CD14-positive monocyte (primary cell): ENCODE measurements around the gene PAQR7. TPM values are rescaled to one million over a fixed set of nuclear protein-coding genes. Genes with fewer than 3 reads are reported as not detected.

Source experiments
- DNase-seq, 3 donors: peaks; one replicate each; pipeline ENCODE4 v3.0.0-alpha.2; 2011 to 2022
- H2AFZ ChIP-seq: 2 replicates; pipeline ENCODE4 v1.6.0; 2012; ENCODE audit warnings: mild to moderate bottlenecking, low read depth, low read length, inconsistent platforms; ENCODE audit not compliant: insufficient read depth, poor library complexity, severe bottlenecking
- H3K27ac ChIP-seq, 2 donors: 1 replicate in 1 of 2; 2 replicates in 1 of 2; pipeline ENCODE4 v1.5.1; 2012 to 2013; ENCODE audit warnings: low read length in 2 of 2, control low read depth in 1 of 2, inconsistent platforms in 1 of 2, low read depth in 1 of 2, mild to moderate bottlenecking in 1 of 2
- H3K27me3 ChIP-seq, 2 donors: one replicate each; pipeline versions ENCODE4 v1.6.0 to v1.6.1; 2011 to 2013; ENCODE audit warnings: low read length in 2 of 2; ENCODE audit not compliant: control insufficient read depth in 2 of 2, insufficient read depth in 2 of 2
- H3K36me3 ChIP-seq, 2 donors: replicated peaks in 1 of 2; 1 replicate in 1 of 2; 2 replicates in 1 of 2; pipeline versions ENCODE4 v1.5.1 to v1.6.1; 2012 to 2013; ENCODE audit warnings: low read length in 2 of 2, control low read depth in 1 of 2, inconsistent platforms in 1 of 2, mild to moderate bottlenecking in 1 of 2; ENCODE audit not compliant: insufficient read depth in 2 of 2, control insufficient read depth in 1 of 2
- H3K4me1 ChIP-seq, 2 donors: 1 replicate in 1 of 2; 2 replicates in 1 of 2; pipeline versions ENCODE4 v1.5.1 to v1.6.1; 2012 to 2013; ENCODE audit warnings: low read length in 2 of 2, control low read depth in 1 of 2, inconsistent platforms in 1 of 2, mild to moderate bottlenecking in 1 of 2, moderate library complexity in 1 of 2; ENCODE audit not compliant: insufficient read depth in 2 of 2, control insufficient read depth in 1 of 2
- H3K4me2 ChIP-seq: replicated peaks from 2 replicates; pipeline ENCODE3; 2012; ENCODE audit warnings: low read length, moderate library complexity, mild to moderate bottlenecking; ENCODE audit not compliant: poor library complexity, severe bottlenecking; ENCODE audit errors: extremely low read depth
- H3K4me3 ChIP-seq, 3 experiments: fragments of 200-600 bp in 1 of 3; sonication (generic) in 1 of 3; replicated peaks in 1 of 3; 1 replicate in 2 of 3; 2 replicates in 1 of 3; pipeline ENCODE4 v1.5.1; 2011 to 2013; ENCODE audit warnings: low read length in 3 of 3, mild to moderate bottlenecking in 3 of 3, control low read depth in 2 of 3, low read depth in 2 of 3, inconsistent platforms in 1 of 3, moderate library complexity in 1 of 3
- H3K79me2 ChIP-seq: 2 replicates; pipeline ENCODE4 v1.6.0; 2012; ENCODE audit warnings: mild to moderate bottlenecking, control low read depth, inconsistent platforms, low read length, moderate library complexity; ENCODE audit not compliant: insufficient read depth
- H3K9ac ChIP-seq: 2 replicates; pipeline ENCODE4 v1.6.0; 2017; ENCODE audit warnings: low read length, mild to moderate bottlenecking; ENCODE audit not compliant: insufficient read depth, poor library complexity, severe bottlenecking
- H3K9me3 ChIP-seq, 2 donors: replicated peaks in 1 of 2; 1 replicate in 1 of 2; 2 replicates in 1 of 2; pipeline versions ENCODE4 v1.5.1 to v1.6.1; 2012 to 2013; ENCODE audit warnings: low read length in 2 of 2, control low read depth in 1 of 2; ENCODE audit not compliant: control insufficient read depth in 1 of 2, insufficient read depth in 1 of 2
- H4K20me1 ChIP-seq: 2 replicates; pipeline ENCODE4 v1.6.0; 2012; ENCODE audit warnings: mild to moderate bottlenecking, low read length, control low read depth, moderate library complexity; ENCODE audit not compliant: insufficient read depth
- H3K27ac Mint-ChIP-seq, 7 donors: one replicate each; pipeline ENCODE4 v1.8.0; 2020; ENCODE audit warnings: mild to moderate bottlenecking in 7 of 7, mixed read lengths in 7 of 7, moderate library complexity in 6 of 7, inconsistent platforms in 2 of 7
- H3K27me3 Mint-ChIP-seq, 3 donors: one replicate each; pipeline ENCODE4 v1.8.0; 2021 to 2022; ENCODE audit warnings: low read depth in 3 of 3, mild to moderate bottlenecking in 3 of 3, mixed read lengths in 3 of 3, moderate library complexity in 3 of 3, inconsistent platforms in 1 of 3
- H3K36me3 Mint-ChIP-seq, 2 donors: one replicate each; pipeline ENCODE4 v1.8.0; 2020; ENCODE audit warnings: mixed read lengths in 2 of 2, inconsistent platforms in 1 of 2, mild to moderate bottlenecking in 1 of 2
- H3K4me1 Mint-ChIP-seq: one replicate; pipeline ENCODE4 v1.8.0; 2020; ENCODE audit warnings: mild to moderate bottlenecking, mixed read lengths
- H3K4me3 Mint-ChIP-seq, 2 donors: one replicate each; pipeline ENCODE4 v1.8.0; 2020; ENCODE audit warnings: mild to moderate bottlenecking in 2 of 2, mixed read lengths in 2 of 2, moderate library complexity in 1 of 2
- H3K9me3 Mint-ChIP-seq, 7 donors: one replicate each; pipeline ENCODE4 v1.8.0; 2020 to 2022; ENCODE audit warnings: mixed read lengths in 7 of 7, mild to moderate bottlenecking in 6 of 7, moderate library complexity in 6 of 7, inconsistent platforms in 2 of 7
- WGBS: methylation state at CpG from one replicate; pipeline ENCODE4 v1.1.5; 2013; ENCODE audit warnings: missing lambda C conversion rate; ENCODE audit not compliant: insufficient coverage; 5-methylcytosine and 5-hydroxymethylcytosine counted together
- intact Hi-C, 2 donors: fragments of 100-400 bp; cut with micrococcal nuclease; formaldehyde crosslinking; loops; one replicate each; pipeline versions ENCODE4 v1.15.0 to v1.15.1; 2023
- polyA plus RNA-seq, 3 donors: library from polyadenylated mRNA; depleted of rRNA in 1 of 3; unstranded in 2 of 3; stranded (reverse) in 1 of 3; fragments of 300-500 nt in 2 of 3; fragments of >200 nt in 1 of 3; fragmentation: Illumina TruSeq in 2 of 3; gene quantifications; 1 replicate in 2 of 3; 2 replicates in 1 of 3; pipeline ENCODE4 v1.2.3, GENCODE V29; 2012 to 2021
- TF ChIP-seq, protein P1 (sequence below): fragments of 200-600 bp; IDR thresholded peaks from one replicate; pipeline ENCODE4 v1.8.0; 2022; ENCODE audit warnings: antibody characterized with exemption, mild to moderate bottlenecking

PAQR7 gene
- polyA plus RNA-seq, 3 donors = 0.92 to 13.3 (median 1.0) TPM

DNA sequence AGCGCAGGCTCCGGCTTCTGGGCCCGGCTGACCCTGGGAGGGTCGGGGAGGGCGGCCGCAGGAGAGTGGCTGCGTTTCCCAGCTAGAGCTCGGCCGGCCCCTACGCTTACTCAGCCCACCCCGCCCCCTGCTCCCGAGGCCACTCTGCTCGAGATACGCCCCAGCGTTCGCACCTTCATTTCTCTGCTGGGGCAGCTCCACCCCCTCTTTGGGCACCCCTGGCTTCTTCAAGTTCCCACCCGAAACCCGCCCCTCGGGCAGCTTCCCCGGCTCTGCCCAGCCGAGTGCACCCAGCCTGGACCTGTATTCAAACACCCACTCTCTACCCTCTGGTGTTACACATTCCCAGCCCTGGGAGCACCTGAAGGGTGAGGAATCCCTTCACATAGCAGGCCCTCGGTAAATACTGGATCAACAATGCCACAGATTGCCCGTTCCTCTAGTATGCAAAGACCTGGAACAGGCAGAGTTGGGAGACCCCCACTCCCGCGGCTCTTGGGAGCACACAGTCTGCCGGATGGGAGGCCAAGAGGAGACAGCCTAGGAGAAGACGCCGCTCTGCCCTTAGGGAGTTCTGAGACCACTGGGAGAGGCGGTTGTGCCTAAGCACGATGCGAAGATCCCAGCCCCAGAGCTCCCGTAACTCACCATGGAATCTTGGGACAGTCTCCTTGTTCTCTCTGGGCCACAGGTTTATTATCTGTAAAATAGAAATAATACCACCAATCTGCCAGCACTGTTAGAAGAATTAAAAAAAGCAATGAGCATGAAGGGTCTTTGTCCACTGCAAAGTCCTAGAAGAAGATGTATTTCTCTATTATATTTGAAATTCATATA is 566 bp upstream of the PAQR7 start:
- H3K36me3 ChIP-seq = no peaks in the 10 kb centered on the region
- no peak for DNase-seq
- TF ChIP-seq, protein P1, sequence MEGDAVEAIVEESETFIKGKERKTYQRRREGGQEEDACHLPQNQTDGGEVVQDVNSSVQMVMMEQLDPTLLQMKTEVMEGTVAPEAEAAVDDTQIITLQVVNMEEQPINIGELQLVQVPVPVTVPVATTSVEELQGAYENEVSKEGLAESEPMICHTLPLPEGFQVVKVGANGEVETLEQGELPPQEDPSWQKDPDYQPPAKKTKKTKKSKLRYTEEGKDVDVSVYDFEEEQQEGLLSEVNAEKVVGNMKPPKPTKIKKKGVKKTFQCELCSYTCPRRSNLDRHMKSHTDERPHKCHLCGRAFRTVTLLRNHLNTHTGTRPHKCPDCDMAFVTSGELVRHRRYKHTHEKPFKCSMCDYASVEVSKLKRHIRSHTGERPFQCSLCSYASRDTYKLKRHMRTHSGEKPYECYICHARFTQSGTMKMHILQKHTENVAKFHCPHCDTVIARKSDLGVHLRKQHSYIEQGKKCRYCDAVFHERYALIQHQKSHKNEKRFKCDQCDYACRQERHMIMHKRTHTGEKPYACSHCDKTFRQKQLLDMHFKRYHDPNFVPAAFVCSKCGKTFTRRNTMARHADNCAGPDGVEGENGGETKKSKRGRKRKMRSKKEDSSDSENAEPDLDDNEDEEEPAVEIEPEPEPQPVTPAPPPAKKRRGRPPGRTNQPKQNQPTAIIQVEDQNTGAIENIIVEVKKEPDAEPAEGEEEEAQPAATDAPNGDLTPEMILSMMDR = no peak
- H3K27ac Mint-ChIP-seq = peak overlapping the region in 2 of 7 donors; percentile 31 to 58
- intact Hi-C loops = no loop called here
- peak overlapping the region; percentile 87 for H2AFZ ChIP-seq
- WGBS = 23% methylated on average over 29 of the region's 32 CpGs
- no peaks in the 10 kb centered on the region for H4K20me1 ChIP-seq
- H3K27me3 ChIP-seq = no peaks in the 10 kb centered on the region
- peaks cover 49% of the 10 kb centered on the region for H3K4me1 Mint-ChIP-seq
- H3K4me1 ChIP-seq = peaks cover 46 to 54% of the 10 kb centered on the region in 2 donors
- H3K4me3 ChIP-seq = peak overlapping the region; percentile 74 to 83 (median 75)
- peaks cover 2 to 10% (median 5%) of the 10 kb centered on the region in 3 donors for H3K27me3 Mint-ChIP-seq
- no peaks in the 10 kb centered on the region for H3K9me3 ChIP-seq
- peaks cover 0 to 2% (median 0%) of the 10 kb centered on the region in 7 donors for H3K9me3 Mint-ChIP-seq
- peak overlapping the region; percentile 79 to 87 for H3K4me3 Mint-ChIP-seq
- peak overlapping the region; percentile 96 for H3K4me2 ChIP-seq
- H3K27ac ChIP-seq = no peak overlapping the region
- peaks cover 8% of the 10 kb centered on the region for H3K79me2 ChIP-seq
- H3K36me3 Mint-ChIP-seq = no peaks in the 10 kb centered on the region
- peak overlapping the region; percentile 70 for H3K9ac ChIP-seq

DNA sequence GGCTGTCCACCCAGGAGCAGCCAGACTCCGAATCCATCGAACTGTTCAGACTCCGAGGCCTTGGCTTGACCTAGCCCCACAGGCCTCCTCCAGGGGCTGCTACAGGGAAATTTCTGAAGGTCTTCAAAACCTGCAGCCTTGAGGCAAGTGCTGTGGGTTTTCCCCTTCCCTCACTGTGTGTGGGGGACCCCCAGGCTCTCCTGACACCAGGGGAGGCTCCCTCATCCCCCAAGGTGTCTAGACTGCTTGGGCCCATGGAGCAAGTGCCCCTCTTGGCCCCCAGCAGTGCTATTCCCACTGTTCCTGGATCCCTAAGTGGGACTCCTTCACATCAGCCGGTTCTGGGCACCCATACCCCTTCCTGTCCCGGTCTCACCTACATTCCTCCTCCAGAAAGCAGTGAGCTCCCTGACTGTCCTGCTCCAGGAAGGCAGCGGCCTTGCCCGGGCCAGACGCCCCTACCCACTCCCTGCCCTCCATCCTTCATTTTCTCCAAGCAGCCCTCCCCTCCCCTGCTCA is 814 bp downstream of the PAQR7 start:
- Mint-ChIP-seq H3K27ac (peak overlapping the region in 3 of 7 donors; percentile 14 to 89 (median 68)), H3K4me1 (peaks cover 59% of the 10 kb centered on the region), H3K4me3 (peak overlapping the region; percentile 93 to 95), H3K36me3 (peaks cover 3 to 8% of the 10 kb centered on the region in 2 donors), H3K27me3 (peaks cover 2 to 9% (median 4%) of the 10 kb centered on the region in 3 donors), H3K9me3 (peaks cover 0 to 2% (median 0%) of the 10 kb centered on the region in 7 donors)
- peak overlapping the region; percentile 96 for H3K4me2 ChIP-seq
- no peaks in the 10 kb centered on the region for H3K27me3 ChIP-seq
- peak overlapping the region in 1 of 2 donors; percentile 59 for H3K27ac ChIP-seq
- H3K79me2 ChIP-seq = peaks cover 8% of the 10 kb centered on the region
- H2AFZ ChIP-seq = peak overlapping the region; percentile 87
- peak overlapping the region; percentile 74 to 83 (median 75) for H3K4me3 ChIP-seq
- H3K9ac ChIP-seq = peak overlapping the region; percentile 70
- H4K20me1 ChIP-seq = no peaks in the 10 kb centered on the region
- WGBS = 23% methylated on average over 8 of the region's 8 CpGs
- peaks cover 56 to 63% of the 10 kb centered on the region in 2 donors for H3K4me1 ChIP-seq
- intact Hi-C loops = no loop called here
- DNase-seq = no peak
- TF ChIP-seq, protein P1 = no peak
- H3K36me3 ChIP-seq = peaks cover 0 to 7% of the 10 kb centered on the region in 2 donors
- no peaks in the 10 kb centered on the region for H3K9me3 ChIP-seq
